GM12878 (cell line): ENCODE measurements around the gene TPRA1. TPM values are rescaled to one million over a fixed set of nuclear protein-coding genes. Genes with fewer than 3 reads are reported as not detected.

Experiments used
- ATAC-seq: fragments of 200-7000 bp; cut with Tn5 transposase; 3 replicates; pipeline ENCODE4 v1.9.1; 2020; ENCODE audit warnings: mild to moderate bottlenecking, moderate library complexity
- BruUV-seq: library from RNA; stranded (reverse); fragments of 400-500 nt; replicated peaks from 2 replicates; lab custom pipeline; 2021; lab: Mats Ljungman, UMichigan
- CTCF ChIA-PET: fragments of 300-600 bp; sonication (Branson Sonifier 250); formaldehyde crosslinking; extraction: SDS; loops from one replicate; lab custom pipeline; 2021; ENCODE audit warnings: inconsistent platforms; lab: Yijun Ruan, JAX
- POLR2A ChIA-PET: fragments of 350-600 bp; formaldehyde crosslinking; extraction: SDS; loops from one replicate; lab custom pipeline; 2021; ENCODE audit warnings: inconsistent platforms; lab: Charles Lee
- RAD21 ChIA-PET: fragments of 300-600 bp; sonication (Branson Sonifier 250); formaldehyde crosslinking; loops from one replicate; lab custom pipeline; 2023; ENCODE audit warnings: antibody characterized with exemption; ENCODE audit not compliant: unreplicated experiment; lab: Charles Lee
- SMC1A ChIA-PET: fragments of 300-600 bp; sonication (Branson Sonifier 250); formaldehyde crosslinking; loops from one replicate; lab custom pipeline; 2023; ENCODE audit not compliant: unreplicated experiment, uncharacterized antibody; lab: Charles Lee
- DNase-seq: peaks from one replicate; pipeline ENCODE4 v3.0.0-alpha.2; 2011; ENCODE audit warnings: low read depth, low spot score
- FAIRE-seq: peaks from 3 replicates; lab custom pipeline; 2011; peaks lifted over from hg19 to GRCh38; lab: Jason Lieb, UNC
- H2AFZ ChIP-seq: 2 replicates; pipeline ENCODE4 v1.6.0; 2011; ENCODE audit warnings: low read depth, low read length, control low read depth; ENCODE audit not compliant: control insufficient read depth
- H3K27ac ChIP-seq: 2 replicates; pipeline ENCODE4 v1.5.1; 2011; ENCODE audit warnings: control low read depth; ENCODE audit not compliant: control insufficient read depth, insufficient read depth
- H3K27me3 ChIP-seq, 2 experiments: replicated peaks in 1 of 2; 2 replicates each; pipeline versions ENCODE4 v1.6.0 to v1.6.1; 2011; ENCODE audit warnings: low read length in 1 of 2; ENCODE audit not compliant: control insufficient read depth in 2 of 2, insufficient read depth in 2 of 2
- H3K36me3 ChIP-seq, 2 experiments: 2 replicates each; pipeline ENCODE4 v1.5.1; 2011; ENCODE audit warnings: low read length in 1 of 2; ENCODE audit not compliant: control insufficient read depth in 2 of 2, insufficient read depth in 2 of 2
- H3K4me1 ChIP-seq: 2 replicates; pipeline ENCODE4 v1.6.1; 2011; ENCODE audit warnings: mild to moderate bottlenecking, low read length, moderate library complexity, mixed read lengths; ENCODE audit not compliant: control insufficient read depth, insufficient read depth
- H3K4me2 ChIP-seq: 2 replicates; pipeline ENCODE4 v1.6.0; 2011; ENCODE audit warnings: control low read depth; ENCODE audit not compliant: control insufficient read depth, insufficient read depth
- H3K4me3 ChIP-seq: fragments of 200-600 bp; sonication (generic); 2 replicates; pipeline ENCODE4 v1.5.1; 2016
- H3K79me2 ChIP-seq: 2 replicates; pipeline ENCODE4 v1.6.0; 2011; ENCODE audit warnings: low read length; ENCODE audit not compliant: control insufficient read depth, insufficient read depth
- H3K9ac ChIP-seq: 2 replicates; pipeline ENCODE4 v1.8.0; 2011; ENCODE audit warnings: low read length, control low read depth, mixed read lengths; ENCODE audit not compliant: control insufficient read depth, insufficient read depth
- H3K9me3 ChIP-seq: replicated peaks from 3 replicates; pipeline ENCODE4 v1.5.1; 2011; ENCODE audit warnings: mild to moderate bottlenecking, low read length; ENCODE audit not compliant: control insufficient read depth, insufficient read depth
- H4K20me1 ChIP-seq: 2 replicates; pipeline ENCODE4 v1.6.0; 2011; ENCODE audit not compliant: control insufficient read depth, insufficient read depth
- CBX5 ChIP-seq: sonication (generic); IDR thresholded peaks from 2 replicates; pipeline ENCODE4 v1.6.1; 2016; ENCODE audit warnings: low read depth, moderate library complexity, mild to moderate bottlenecking, inconsistent platforms
- CHD1 ChIP-seq: IDR thresholded peaks from 2 replicates; pipeline ENCODE4 v1.6.1; 2012; ENCODE audit warnings: low read depth, low read length, improper control_type of control experiment
- ESRRA ChIP-seq: IDR thresholded peaks from 2 replicates; pipeline ENCODE4 v1.6.1; 2012; ENCODE audit warnings: mild to moderate bottlenecking, low read length, improper control_type of control experiment
- MXI1 ChIP-seq: fragments of 150-350 bp; IDR thresholded peaks from 2 replicates; pipeline ENCODE4 v1.6.1; 2011; ENCODE audit warnings: low read depth, mild to moderate bottlenecking, inconsistent platforms, low read length, improper control_type of control experiment
- MYB ChIP-seq: fragments of 150-350 bp; IDR thresholded peaks from 2 replicates; pipeline ENCODE4 v1.6.1; 2014; ENCODE audit warnings: mild to moderate bottlenecking, low read depth, low read length, borderline replicate concordance
- NFYA ChIP-seq: IDR thresholded peaks from 2 replicates; pipeline ENCODE4 v1.6.1; 2011; ENCODE audit warnings: low read depth, mild to moderate bottlenecking, low read length, improper control_type of control experiment, borderline replicate concordance
- NFYB ChIP-seq: IDR thresholded peaks from 2 replicates; pipeline ENCODE4 v1.6.1; 2011; ENCODE audit warnings: low read depth, mild to moderate bottlenecking, low read length, improper control_type of control experiment, moderate library complexity; ENCODE audit not compliant: insufficient read depth
- PML ChIP-seq: IDR thresholded peaks from 2 replicates; pipeline ENCODE4 v1.6.1; 2012; ENCODE audit warnings: low read length, inconsistent platforms
- RB1 ChIP-seq: fragments of 450-650 bp; formaldehyde crosslinking; IDR thresholded peaks from 2 replicates; pipeline ENCODE4 v1.6.1; 2017; ENCODE audit warnings: mild to moderate bottlenecking, borderline replicate concordance
- SMAD1 ChIP-seq: fragments of 450-650 bp; IDR thresholded peaks from 2 replicates; pipeline ENCODE4 v1.6.1; 2018; ENCODE audit warnings: mild to moderate bottlenecking, low read depth; ENCODE audit not compliant: partially characterized antibody
- SMAD5 ChIP-seq: IDR thresholded peaks from 2 replicates; pipeline ENCODE4 v1.6.1; 2016; ENCODE audit warnings: antibody characterized with exemption, low read depth
- YY1 ChIP-seq: IDR thresholded peaks from 2 replicates; pipeline ENCODE4 v1.6.1; 2011; ENCODE audit warnings: low read depth, mild to moderate bottlenecking, low read length
- WGBS: methylation state at CpG from one replicate; pipeline ENCODE4 v1.1.6; 2016; ENCODE audit warnings: low lambda C conversion rate; ENCODE audit not compliant: insufficient replicate concordance, insufficient coverage; ENCODE audit errors: missing lambda C conversion rate; 5-methylcytosine and 5-hydroxymethylcytosine counted together
- in situ Hi-C: fragments of 300-500 bp; cut with MboI; formaldehyde crosslinking; loops from 9 replicates; pipeline ENCODE4 v1.14.3; 2018; ENCODE audit warnings: mixed read lengths
- intact Hi-C: fragments of 100-400 bp; cut with micrococcal nuclease; formaldehyde crosslinking; loops from one replicate; pipeline ENCODE4 v1.14.2; 2022; ENCODE audit not compliant: unreplicated experiment
- polyA plus RNA-seq, 11 experiments: library from polyadenylated mRNA; depleted of rRNA in 4 of 11; unstranded in 6 of 11; stranded (reverse) in 5 of 11; fragments of >200 nt; fragmentation: Nextera tagmentation in 4 of 11; fragmentation: Illumina TruSeq in 1 of 11; extraction: Ambion mirVana in 4 of 11; extraction: Trizol in 1 of 11; gene quantifications; 1 replicate in 1 of 11; 2 replicates in 10 of 11; pipeline versions ENCODE4 v1.2.1 to v1.2.3, GENCODE V29; 2011 to 2016; ENCODE audit warnings: inconsistent platforms in 2 of 11, missing spikeins in 2 of 11, low read depth in 1 of 11
- total RNA-seq, 4 experiments: library from RNA; depleted of rRNA in 3 of 4; stranded (reverse); fragments of >200 nt in 3 of 4; fragmentation: Illumina TruSeq in 1 of 4; extraction: Trizol in 1 of 4; gene quantifications; 2 replicates each; pipeline versions ENCODE4 v1.2.1 to v1.2.3, GENCODE V29; 2013 to 2021
- TF ChIP-seq, protein P1 (sequence below): IDR thresholded peaks from 2 replicates; pipeline ENCODE4 v1.6.1; 2012; ENCODE audit warnings: low read length, inconsistent platforms
- TF ChIP-seq, protein P2 (sequence below): IDR thresholded peaks from 2 replicates; pipeline ENCODE4 v1.6.1; 2012; ENCODE audit warnings: improper control_type of control experiment, low read depth, low read length; ENCODE audit not compliant: insufficient replicate concordance

The TPRA1 gene
- total and polyA plus RNA-seq, 10 of the 15 experiments (the other 5 are each of a cell fraction or from before 2014, with no cell fraction given): 1.8 to 39.6 (median 26.6) TPM

DNA sequence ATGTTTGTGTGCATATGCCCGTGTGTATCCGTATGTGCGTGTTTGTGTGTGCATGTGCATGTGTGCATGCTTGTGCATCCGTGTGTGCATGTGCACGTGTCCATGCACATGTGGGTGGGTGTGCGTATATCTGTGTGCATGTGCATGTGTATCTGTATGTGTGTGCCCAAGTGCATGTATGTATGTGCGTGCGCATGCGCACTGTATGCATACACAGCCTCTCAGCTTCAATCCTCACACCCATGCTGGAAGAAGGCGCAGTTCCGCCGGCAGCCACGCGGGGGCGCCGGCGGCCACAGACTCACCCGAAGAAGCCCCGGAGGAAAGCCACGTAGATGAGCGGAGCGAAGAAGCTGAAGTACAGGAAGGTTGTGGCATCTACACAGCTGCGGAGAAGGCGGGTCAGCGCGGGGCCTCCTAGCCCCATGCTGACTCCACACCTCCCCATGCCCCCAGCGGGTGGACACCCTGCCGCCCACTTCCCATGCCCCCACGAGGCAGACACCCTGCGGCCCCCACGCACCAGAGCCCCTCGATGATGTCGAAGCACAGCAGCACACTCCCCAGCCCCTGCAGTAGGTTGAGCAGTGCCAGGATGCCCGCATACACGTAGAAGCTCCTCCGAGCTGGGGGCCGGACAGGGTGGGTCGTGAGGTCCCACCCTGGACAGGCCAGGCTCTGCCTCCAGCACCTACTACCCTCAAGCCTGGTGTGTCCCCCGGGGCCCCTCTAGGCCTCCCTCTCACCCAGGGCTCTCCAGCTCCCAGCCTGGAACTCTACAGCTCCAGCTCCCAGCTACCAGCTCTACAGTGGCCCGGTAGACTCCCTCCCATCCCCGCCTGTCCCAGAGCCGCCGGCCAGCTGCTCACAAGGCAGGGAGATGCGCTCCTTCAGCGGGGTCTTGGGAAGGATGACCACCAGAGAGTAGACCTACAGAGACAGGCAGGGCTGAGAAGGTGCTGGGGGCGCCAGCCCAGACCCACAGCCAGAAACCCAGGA, 15.4 kb downstream of the TPRA1 start:
- ATAC-seq: peak; percentile 98
- no peak for TF ChIP-seq NFYA
- no peak for TF ChIP-seq SMAD5
- no peak for TF ChIP-seq PML
- TF ChIP-seq, protein P1, sequence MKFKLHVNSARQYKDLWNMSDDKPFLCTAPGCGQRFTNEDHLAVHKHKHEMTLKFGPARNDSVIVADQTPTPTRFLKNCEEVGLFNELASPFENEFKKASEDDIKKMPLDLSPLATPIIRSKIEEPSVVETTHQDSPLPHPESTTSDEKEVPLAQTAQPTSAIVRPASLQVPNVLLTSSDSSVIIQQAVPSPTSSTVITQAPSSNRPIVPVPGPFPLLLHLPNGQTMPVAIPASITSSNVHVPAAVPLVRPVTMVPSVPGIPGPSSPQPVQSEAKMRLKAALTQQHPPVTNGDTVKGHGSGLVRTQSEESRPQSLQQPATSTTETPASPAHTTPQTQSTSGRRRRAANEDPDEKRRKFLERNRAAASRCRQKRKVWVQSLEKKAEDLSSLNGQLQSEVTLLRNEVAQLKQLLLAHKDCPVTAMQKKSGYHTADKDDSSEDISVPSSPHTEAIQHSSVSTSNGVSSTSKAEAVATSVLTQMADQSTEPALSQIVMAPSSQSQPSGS: no peak
- TF ChIP-seq SMAD1: no peak
- TF ChIP-seq, protein P2, sequence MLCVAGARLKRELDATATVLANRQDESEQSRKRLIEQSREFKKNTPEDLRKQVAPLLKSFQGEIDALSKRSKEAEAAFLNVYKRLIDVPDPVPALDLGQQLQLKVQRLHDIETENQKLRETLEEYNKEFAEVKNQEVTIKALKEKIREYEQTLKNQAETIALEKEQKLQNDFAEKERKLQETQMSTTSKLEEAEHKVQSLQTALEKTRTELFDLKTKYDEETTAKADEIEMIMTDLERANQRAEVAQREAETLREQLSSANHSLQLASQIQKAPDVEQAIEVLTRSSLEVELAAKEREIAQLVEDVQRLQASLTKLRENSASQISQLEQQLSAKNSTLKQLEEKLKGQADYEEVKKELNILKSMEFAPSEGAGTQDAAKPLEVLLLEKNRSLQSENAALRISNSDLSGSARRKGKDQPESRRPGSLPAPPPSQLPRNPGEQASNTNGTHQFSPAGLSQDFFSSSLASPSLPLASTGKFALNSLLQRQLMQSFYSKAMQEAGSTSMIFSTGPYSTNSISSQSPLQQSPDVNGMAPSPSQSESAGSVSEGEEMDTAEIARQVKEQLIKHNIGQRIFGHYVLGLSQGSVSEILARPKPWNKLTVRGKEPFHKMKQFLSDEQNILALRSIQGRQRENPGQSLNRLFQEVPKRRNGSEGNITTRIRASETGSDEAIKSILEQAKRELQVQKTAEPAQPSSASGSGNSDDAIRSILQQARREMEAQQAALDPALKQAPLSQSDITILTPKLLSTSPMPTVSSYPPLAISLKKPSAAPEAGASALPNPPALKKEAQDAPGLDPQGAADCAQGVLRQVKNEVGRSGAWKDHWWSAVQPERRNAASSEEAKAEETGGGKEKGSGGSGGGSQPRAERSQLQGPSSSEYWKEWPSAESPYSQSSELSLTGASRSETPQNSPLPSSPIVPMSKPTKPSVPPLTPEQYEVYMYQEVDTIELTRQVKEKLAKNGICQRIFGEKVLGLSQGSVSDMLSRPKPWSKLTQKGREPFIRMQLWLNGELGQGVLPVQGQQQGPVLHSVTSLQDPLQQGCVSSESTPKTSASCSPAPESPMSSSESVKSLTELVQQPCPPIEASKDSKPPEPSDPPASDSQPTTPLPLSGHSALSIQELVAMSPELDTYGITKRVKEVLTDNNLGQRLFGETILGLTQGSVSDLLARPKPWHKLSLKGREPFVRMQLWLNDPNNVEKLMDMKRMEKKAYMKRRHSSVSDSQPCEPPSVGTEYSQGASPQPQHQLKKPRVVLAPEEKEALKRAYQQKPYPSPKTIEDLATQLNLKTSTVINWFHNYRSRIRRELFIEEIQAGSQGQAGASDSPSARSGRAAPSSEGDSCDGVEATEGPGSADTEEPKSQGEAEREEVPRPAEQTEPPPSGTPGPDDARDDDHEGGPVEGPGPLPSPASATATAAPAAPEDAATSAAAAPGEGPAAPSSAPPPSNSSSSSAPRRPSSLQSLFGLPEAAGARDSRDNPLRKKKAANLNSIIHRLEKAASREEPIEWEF: no peak
- no peak for TF ChIP-seq MYB
- TF ChIP-seq CHD1: no peak
- TF ChIP-seq RB1: no peak; the same call in 1 of the 2 replicates
- peak; percentile 73; the same call in 1 of the 2 replicates for TF ChIP-seq YY1
- 0 out of 2 replicates have a peak, but pooled peaks have one; percentile 30 for TF ChIP-seq ESRRA
- TF ChIP-seq CBX5: no peak
- no peak for TF ChIP-seq MXI1
- TF ChIP-seq NFYB: no peak

More for the DNA sequence above, 15.4 kb downstream of the TPRA1 start:
- peaks cover 11 to 31% of the 10 kb centered on the region in 2 experiments; a peak in 3 of 4 replicates for H3K36me3 ChIP-seq
- H3K4me3 ChIP-seq: no peak overlapping the region
- no peak overlapping the region; the same call in 1 of the 2 replicates for H3K9ac ChIP-seq
- DNase-seq (peak; percentile 69), FAIRE-seq (peak; percentile 96)
- intact Hi-C loops: loop anchor here (1.0 kb wide), 1 partner anchor 396 kb away; no protein-coding TSS in a partner anchor
- H3K27ac ChIP-seq: no peak overlapping the region
- WGBS: 44% methylated on average over 46 of the region's 46 CpGs
- H3K27me3 ChIP-seq: no peaks in the 10 kb centered on the region
- ChIA-PET POLR2A (interaction anchor here (0.5 to 0.7 kb wide), 4 partner anchors 9 to 35 kb away, joined by 3 to 4 read pairs (median 3); partner anchors contain the start of gene MCM2), CTCF (interaction anchor here (0.7 to 2.7 kb wide), 41 partner anchors 8 to 558 kb away, joined by 3 to 43 read pairs (median 4); partner anchors contain the start of genes MCM2 and TPRA1), RAD21 (interaction anchor here (0.7 to 2.7 kb wide), 17 partner anchors 9 to 558 kb away, joined by 3 to 15 read pairs (median 4); partner anchors contain the start of gene MCM2), SMC1A (interaction anchor here (0.7 to 2.2 kb wide), 21 partner anchors 9 to 559 kb away, joined by 3 to 12 read pairs (median 4); partner anchors contain the start of genes MCM2 and TPRA1)
- no peaks in the 10 kb centered on the region for H3K9me3 ChIP-seq
- peaks cover 1% of the 10 kb centered on the region; the same call in 1 of the 2 replicates for H3K79me2 ChIP-seq
- no peak overlapping the region for H3K4me2 ChIP-seq
- H4K20me1 ChIP-seq: peaks cover 6% of the 10 kb centered on the region; the same call in 1 of the 2 replicates
- H2AFZ ChIP-seq: no peak overlapping the region
- BruUV-seq: no TSS peak
- in situ Hi-C loops: loop anchor here (5.0 kb wide), 1 partner anchor 387 kb away; no protein-coding TSS in a partner anchor
- no peaks in the 10 kb centered on the region for H3K4me1 ChIP-seq
